ENCODE results near the gene LYPLAL1.
"Not testable (repeated sequence)": the region's sequence is repeated elsewhere in the genome, so short reads cannot be mapped to it uniquely, and the experiment has no call there.

Gene LYPLAL1

GRCh38 chr1:219220945-219221344, 47.3 kb downstream of the LYPLAL1 start:
- no peak for DNase-seq

- DNase-seq: no peak
Observed at GRCh38 chr1:219223496-219223895, 49.8 kb downstream of the LYPLAL1 start.

GRCh38 chr1:219226196-219226595, 52.5 kb downstream of the LYPLAL1 start:
- DNase-seq: no peak

- DNase-seq: no peak
Observed at GRCh38 chr1:219227360-219228057, 53.8 kb downstream of the LYPLAL1 start.

GRCh38 chr1:219228058-219228419, 54.4 kb downstream of the LYPLAL1 start:
- no peak for DNase-seq

- DNase-seq: no peak
Observed at GRCh38 chr1:219232890-219233289, 59.2 kb downstream of the LYPLAL1 start.

- no peak for DNase-seq
Observed at GRCh38 chr1:219235903-219236481, 62.3 kb downstream of the LYPLAL1 start.

GRCh38 chr1:219236933-219237610, 63.4 kb downstream of the LYPLAL1 start:
- DNase-seq: no peak

- DNase-seq: no peak
Observed at GRCh38 chr1:219239518-219239917, 65.8 kb downstream of the LYPLAL1 start.

GRCh38 chr1:219244864-219245263, 71.2 kb downstream of the LYPLAL1 start:
- no peak for DNase-seq

- no peak for DNase-seq
Observed at GRCh38 chr1:219247441-219247840, 73.8 kb downstream of the LYPLAL1 start.

GRCh38 chr1:219250468-219250867, 76.8 kb downstream of the LYPLAL1 start:
- not testable (repeated sequence) for DNase-seq

- no peak for DNase-seq
Observed at GRCh38 chr1:219257751-219258150, 84.1 kb downstream of the LYPLAL1 start.

GRCh38 chr1:219261454-219261853, 87.8 kb downstream of the LYPLAL1 start:
- no peak for DNase-seq
